PC-9 (cell line): ENCODE data around the gene TMLHE. TPM values are rescaled to one million over a fixed set of nuclear protein-coding genes. Genes with fewer than 3 reads are reported as not detected.
A peak's percentile ranks its signal among the peaks of the same experiment; 100 is the strongest.

ENCODE experiments used
- Bru-seq: library from RNA; stranded (reverse); fragments of 400-500 nt; gene quantifications from one replicate; lab custom pipeline; 2021; lab: Mats Ljungman, UMichigan
- BruChase-seq, 2 experiments: library from RNA; stranded (reverse); fragments of 400-500 nt; gene quantifications; one replicate each; lab custom pipeline; 2021; lab: Mats Ljungman, UMichigan
- BruUV-seq: library from RNA; stranded (reverse); fragments of 400-500 nt; replicated peaks from 2 replicates; lab custom pipeline; 2021; lab: Mats Ljungman, UMichigan
- CTCF ChIA-PET: fragments of 300-600 bp; sonication (Branson Sonifier 250); formaldehyde crosslinking; loops from one replicate; lab custom pipeline; 2022; ENCODE audit warnings: antibody characterized with exemption; lab: Charles Lee
- POLR2A ChIA-PET: fragments of 300-600 bp; sonication (Branson Sonifier 250); formaldehyde crosslinking; loops from one replicate; lab custom pipeline; 2022; ENCODE audit warnings: antibody characterized with exemption; ENCODE audit not compliant: unreplicated experiment; lab: Charles Lee
- DNase-seq, 2 experiments: peaks; one replicate each; pipeline versions ENCODE4 v3.0.0 to v3.0.0-alpha.2; 2015 to 2022; ENCODE audit warnings: mixed read lengths in 1 of 2
- H2AFZ ChIP-seq: fragments of 200-600 bp; sonication (generic); 2 replicates; pipeline ENCODE4 v1.8.1; 2017; ENCODE audit warnings: antibody characterized with exemption
- H3F3A ChIP-seq: fragments of 200-600 bp; sonication (generic); 2 replicates; pipeline ENCODE4 v1.8.1; 2017; ENCODE audit warnings: antibody characterized with exemption, mild to moderate bottlenecking, low read depth; ENCODE audit not compliant: insufficient read depth
- H3K27ac ChIP-seq: fragments of 200-600 bp; sonication (generic); 2 replicates; pipeline ENCODE4 v1.6.1; 2016; ENCODE audit warnings: mixed run types
- H3K27me3 ChIP-seq: fragments of 200-600 bp; sonication (generic); 2 replicates; pipeline ENCODE4 v1.6.1; 2016; ENCODE audit warnings: low read depth, mixed run types; ENCODE audit not compliant: insufficient read depth
- H3K36me3 ChIP-seq: fragments of 200-600 bp; sonication (generic); 2 replicates; pipeline ENCODE4 v1.6.1; 2016; ENCODE audit warnings: low read depth, mixed run types
- H3K4me1 ChIP-seq: fragments of 200-600 bp; sonication (generic); replicated peaks from 2 replicates; pipeline ENCODE4 v1.6.1; 2016; ENCODE audit warnings: mixed run types; ENCODE audit not compliant: insufficient read depth
- H3K4me2 ChIP-seq: fragments of 200-600 bp; sonication (generic); 2 replicates; pipeline ENCODE4 v1.6.1; 2017; ENCODE audit warnings: mixed run types
- H3K4me3 ChIP-seq: fragments of 200-600 bp; sonication (generic); 2 replicates; pipeline ENCODE4 v1.6.1; 2016; ENCODE audit warnings: mixed run types
- H3K79me2 ChIP-seq: fragments of 200-600 bp; sonication (generic); 2 replicates; pipeline ENCODE4 v1.6.1; 2017; ENCODE audit warnings: low read depth, mixed run types
- H3K9me2 ChIP-seq: fragments of 200-600 bp; sonication (generic); 2 replicates; pipeline ENCODE4 v1.8.1; 2017; ENCODE audit warnings: mild to moderate bottlenecking; ENCODE audit not compliant: insufficient read depth
- H3K9me3 ChIP-seq: fragments of 200-600 bp; sonication (generic); 2 replicates; pipeline ENCODE4 v1.8.1; 2016; ENCODE audit warnings: low read depth; ENCODE audit not compliant: insufficient read depth
- H4K20me1 ChIP-seq: fragments of 200-600 bp; sonication (generic); 2 replicates; pipeline ENCODE4 v1.8.1; 2017; ENCODE audit not compliant: insufficient read depth
- EZH2 ChIP-seq: fragments of 200-600 bp; sonication (generic); IDR thresholded peaks from 2 replicates; pipeline ENCODE4 v1.8.0; 2017; ENCODE audit warnings: antibody characterized with exemption, low read depth
- intact Hi-C: fragments of 100-400 bp; cut with micrococcal nuclease; formaldehyde crosslinking; loops from one replicate; pipeline ENCODE4 v1.10.0; 2022; ENCODE audit not compliant: unreplicated experiment
- long read RNA-seq: library from polyadenylated mRNA; stranded (forward); transcript quantifications from one replicate; pipeline ENCODE4 v2.0.0, GENCODE V29; 2022
- total RNA-seq: library from RNA; stranded (reverse); gene quantifications from 2 replicates; pipeline ENCODE4 v1.2.3, GENCODE V29; 2021
- TF ChIP-seq, protein P1 (sequence below): fragments of 200-600 bp; sonication (generic); conservative IDR thresholded peaks from 2 replicates; pipeline ENCODE4 v1.6.1; 2017; ENCODE audit warnings: mixed run types, antibody characterized with exemption, mild to moderate bottlenecking, moderate library complexity

The TMLHE gene
- total RNA-seq (31.3 and 37.2 TPM in 2 replicates), Bru-seq, nascent RNA (percentile 76 among the genes with signal in this experiment), BruChase-seq, experiment 1, labeled RNA remaining after a 2-hour chase (percentile 75 among the genes with signal in this experiment), BruChase-seq, experiment 2, labeled RNA remaining after a 6-hour chase (percentile 53 among the genes with signal in this experiment)
- long read RNA-seq, transcript TMLHE-202 (7 exons, 1,248 nt): minor isoform, 7 of 41 reads
- long read RNA-seq, transcript TMLHE-201 (8 exons, 2,832 nt): major isoform, 14 of 41 reads
- long read RNA-seq, partial matches to known transcripts: 13 of 41 reads
- long read RNA-seq, other reads (novel, unspliced or antisense): 7 of 41 reads

DNA sequence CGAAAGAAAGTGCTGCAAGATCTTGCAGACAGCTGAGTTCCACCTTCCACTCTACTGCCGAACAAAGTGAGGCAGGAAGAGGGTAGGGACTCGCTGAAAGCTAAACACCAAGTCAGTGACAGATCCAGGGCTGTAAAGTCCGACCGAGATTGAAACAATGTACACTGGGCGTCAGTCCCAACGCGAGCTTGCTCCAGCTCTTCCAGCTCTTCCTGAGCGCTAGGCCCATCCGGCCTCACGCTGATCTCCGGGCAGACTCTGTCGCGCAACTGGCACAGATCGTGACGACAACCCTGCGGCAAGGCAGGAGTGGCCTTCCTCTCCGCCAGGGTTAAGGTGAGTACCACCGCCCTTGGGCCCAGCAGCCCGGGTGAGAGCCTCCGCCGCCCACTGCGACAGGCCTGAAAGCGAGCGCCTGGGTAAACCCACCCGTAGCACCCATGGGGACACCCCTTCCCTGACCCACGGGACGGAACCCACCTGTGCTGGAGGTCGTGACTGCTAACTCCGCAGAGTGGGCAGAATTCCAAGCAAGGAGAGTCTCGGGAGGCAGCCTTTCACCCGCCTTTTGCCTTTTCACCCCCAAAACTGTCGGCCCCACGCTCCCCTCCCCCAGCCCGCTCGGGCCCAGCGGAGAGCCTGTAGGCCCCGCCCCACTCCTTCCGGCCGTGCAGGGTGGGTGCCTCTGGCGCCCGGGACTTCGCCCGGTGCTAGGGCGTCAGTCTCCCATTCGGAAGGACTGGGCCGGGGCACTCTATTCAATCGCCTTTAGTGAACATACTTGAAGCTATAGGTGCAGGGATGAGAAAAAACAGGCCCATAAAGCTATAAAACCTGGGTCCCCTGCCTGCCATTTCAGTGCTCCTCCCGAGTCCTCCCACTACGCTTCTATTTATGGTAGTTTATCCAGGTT, at the start of gene TMLHE, which contains the start of gene SPRY3:
Gene TMLHE (minus strand): TSS at position 641 of the 913 bp plus-strand sequence. CDS start 67,676 bp downstream, outside the sequence.
Gene SPRY3 (plus strand): TSS at position 275 of the 913 bp plus-strand sequence.
- H3K9me2 ChIP-seq: no peaks in the 10 kb centered on the region
- ChIA-PET CTCF (no interaction called here), POLR2A (no interaction called here)
- DNase-seq: peak; percentile 43 to 74
- H3K79me2 ChIP-seq: peaks cover 26% of the 10 kb centered on the region
- TF ChIP-seq, protein P1, sequence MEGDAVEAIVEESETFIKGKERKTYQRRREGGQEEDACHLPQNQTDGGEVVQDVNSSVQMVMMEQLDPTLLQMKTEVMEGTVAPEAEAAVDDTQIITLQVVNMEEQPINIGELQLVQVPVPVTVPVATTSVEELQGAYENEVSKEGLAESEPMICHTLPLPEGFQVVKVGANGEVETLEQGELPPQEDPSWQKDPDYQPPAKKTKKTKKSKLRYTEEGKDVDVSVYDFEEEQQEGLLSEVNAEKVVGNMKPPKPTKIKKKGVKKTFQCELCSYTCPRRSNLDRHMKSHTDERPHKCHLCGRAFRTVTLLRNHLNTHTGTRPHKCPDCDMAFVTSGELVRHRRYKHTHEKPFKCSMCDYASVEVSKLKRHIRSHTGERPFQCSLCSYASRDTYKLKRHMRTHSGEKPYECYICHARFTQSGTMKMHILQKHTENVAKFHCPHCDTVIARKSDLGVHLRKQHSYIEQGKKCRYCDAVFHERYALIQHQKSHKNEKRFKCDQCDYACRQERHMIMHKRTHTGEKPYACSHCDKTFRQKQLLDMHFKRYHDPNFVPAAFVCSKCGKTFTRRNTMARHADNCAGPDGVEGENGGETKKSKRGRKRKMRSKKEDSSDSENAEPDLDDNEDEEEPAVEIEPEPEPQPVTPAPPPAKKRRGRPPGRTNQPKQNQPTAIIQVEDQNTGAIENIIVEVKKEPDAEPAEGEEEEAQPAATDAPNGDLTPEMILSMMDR: no peak
- H3K27me3 ChIP-seq: no peaks in the 10 kb centered on the region
- H4K20me1 ChIP-seq: no peaks in the 10 kb centered on the region
- H3F3A ChIP-seq: no peaks in the 10 kb centered on the region
- peak within 1 kb of the TSS; percentile 79 for H3K27ac ChIP-seq
- peak within 1 kb of the TSS; percentile 99 for H2AFZ ChIP-seq
- peak within 1 kb of the TSS; percentile 77 for H3K4me3 ChIP-seq
- H3K36me3 ChIP-seq: no peaks in the 10 kb centered on the region
- intact Hi-C loops: no loop called here
- H3K4me2 ChIP-seq: peak within 1 kb of the TSS; percentile 84
- BruUV-seq: TSS peak; percentile 75
- H3K9me3 ChIP-seq: no peaks in the 10 kb centered on the region
- H3K4me1 ChIP-seq: peaks cover 9% of the 10 kb centered on the region; the same call in 1 of the 2 replicates

GRCh38 chrX:155662282-155662681, 49.5 kb upstream of the TMLHE start:
- H3K9me3 ChIP-seq: no peaks in the 10 kb centered on the region
- CTCF ChIA-PET: no interaction called here
- DNase-seq: no peak

DNA sequence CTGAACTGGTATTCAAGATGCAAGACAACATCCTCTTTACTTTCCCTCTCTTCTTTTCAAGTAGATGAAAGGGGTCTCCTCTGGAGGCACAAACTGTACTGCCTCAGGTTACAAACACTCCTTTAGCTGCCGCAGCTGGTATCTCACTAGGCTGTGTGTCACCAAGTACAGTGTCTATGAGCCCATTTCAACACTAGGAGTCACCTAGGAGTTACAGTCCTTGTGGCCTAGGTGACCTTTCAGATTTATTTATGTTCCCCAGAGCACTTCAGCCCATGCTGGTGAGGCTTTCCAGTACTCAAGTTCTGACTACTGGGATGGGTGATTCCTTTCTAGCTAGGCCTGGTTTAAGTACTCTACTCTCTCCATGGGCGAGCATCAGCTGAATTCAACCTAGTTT, 32.4 kb upstream of the TMLHE start:
- no peak overlapping the region for H2AFZ ChIP-seq
- ChIA-PET POLR2A (no interaction called here), CTCF (no interaction called here)
- H4K20me1 ChIP-seq: no peaks in the 10 kb centered on the region
- DNase-seq: no peak
- no peak for TF ChIP-seq EZH2
- TF ChIP-seq, protein P1: no peak
- H3K36me3 ChIP-seq: no peaks in the 10 kb centered on the region
- no peak overlapping the region for H3K27ac ChIP-seq
- no peaks in the 10 kb centered on the region for H3K9me3 ChIP-seq
- H3F3A ChIP-seq: no peaks in the 10 kb centered on the region
- H3K27me3 ChIP-seq: no peaks in the 10 kb centered on the region
- intact Hi-C loops: no loop called here
- H3K4me1 ChIP-seq: no peaks in the 10 kb centered on the region
- no peaks in the 10 kb centered on the region for H3K79me2 ChIP-seq
- no TSS peak for BruUV-seq
- no peak overlapping the region for H3K4me2 ChIP-seq
- no peaks in the 10 kb centered on the region for H3K9me2 ChIP-seq
- H3K4me3 ChIP-seq: no peak overlapping the region

More at GRCh38 chrX:155662282-155662681, 49.5 kb upstream of the TMLHE start:
- H3F3A ChIP-seq: no peaks in the 10 kb centered on the region
- no peak for TF ChIP-seq EZH2
- TF ChIP-seq, protein P1: peak; percentile 52; the same call in 1 of the 2 replicates
- H3K4me2 ChIP-seq: no peak overlapping the region
- H3K27me3 ChIP-seq: no peaks in the 10 kb centered on the region
- H3K4me1 ChIP-seq: no peaks in the 10 kb centered on the region
- H3K9me2 ChIP-seq: no peaks in the 10 kb centered on the region
- H3K79me2 ChIP-seq: no peaks in the 10 kb centered on the region
- no peak overlapping the region for H2AFZ ChIP-seq
- intact Hi-C loops: loop anchor here (10.0 kb wide), 1 partner anchor 163 kb away; no protein-coding TSS in a partner anchor
- no peaks in the 10 kb centered on the region for H3K36me3 ChIP-seq
- no TSS peak for BruUV-seq
- no peak overlapping the region for H3K27ac ChIP-seq
- no peaks in the 10 kb centered on the region for H4K20me1 ChIP-seq
- H3K4me3 ChIP-seq: no peak overlapping the region
- POLR2A ChIA-PET: no interaction called here
